OCI-M2 (cell line): ENCODE measurements around the gene SDK1.
"Not testable (repeated sequence)": the region's sequence is repeated elsewhere in the genome, so short reads cannot be mapped to it uniquely, and the experiment has no call there.

Experiments
- DNase-seq: peaks from one replicate; lab custom pipeline; 2025; ENCODE audit not compliant: unreplicated experiment; lab: John Stamatoyannopoulos, UW

The SDK1 gene

GRCh38 chr7:3721422-3721821, 420.4 kb downstream of the SDK1 start:
- DNase-seq = no peak

DNA sequence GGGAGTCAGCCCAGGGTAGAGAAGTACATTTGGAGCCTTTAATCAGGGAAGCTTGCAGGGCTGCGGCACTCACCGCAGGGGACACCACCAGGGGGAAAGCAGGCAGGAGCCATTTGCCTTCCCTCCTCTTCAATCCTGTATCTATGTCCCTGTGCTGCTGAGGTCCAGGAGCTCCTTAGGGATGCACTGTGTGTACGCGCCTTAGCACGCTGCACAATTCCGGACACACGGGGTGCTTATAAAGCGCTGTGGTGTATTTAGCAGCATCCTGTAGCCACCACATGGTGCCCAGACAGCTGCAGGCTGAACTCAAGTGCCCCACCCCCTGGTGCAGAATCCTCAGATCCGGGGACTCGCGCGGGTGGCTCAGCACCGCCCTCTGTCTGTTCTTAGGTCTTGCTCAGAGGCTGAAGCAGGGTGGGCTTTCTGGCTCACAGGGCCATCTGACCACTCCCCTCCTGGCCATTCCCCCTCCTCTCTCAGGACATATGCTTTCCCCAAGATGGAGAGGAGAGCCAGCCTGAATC, 421.4 kb downstream of the SDK1 start:
- DNase-seq = no peak

DNA sequence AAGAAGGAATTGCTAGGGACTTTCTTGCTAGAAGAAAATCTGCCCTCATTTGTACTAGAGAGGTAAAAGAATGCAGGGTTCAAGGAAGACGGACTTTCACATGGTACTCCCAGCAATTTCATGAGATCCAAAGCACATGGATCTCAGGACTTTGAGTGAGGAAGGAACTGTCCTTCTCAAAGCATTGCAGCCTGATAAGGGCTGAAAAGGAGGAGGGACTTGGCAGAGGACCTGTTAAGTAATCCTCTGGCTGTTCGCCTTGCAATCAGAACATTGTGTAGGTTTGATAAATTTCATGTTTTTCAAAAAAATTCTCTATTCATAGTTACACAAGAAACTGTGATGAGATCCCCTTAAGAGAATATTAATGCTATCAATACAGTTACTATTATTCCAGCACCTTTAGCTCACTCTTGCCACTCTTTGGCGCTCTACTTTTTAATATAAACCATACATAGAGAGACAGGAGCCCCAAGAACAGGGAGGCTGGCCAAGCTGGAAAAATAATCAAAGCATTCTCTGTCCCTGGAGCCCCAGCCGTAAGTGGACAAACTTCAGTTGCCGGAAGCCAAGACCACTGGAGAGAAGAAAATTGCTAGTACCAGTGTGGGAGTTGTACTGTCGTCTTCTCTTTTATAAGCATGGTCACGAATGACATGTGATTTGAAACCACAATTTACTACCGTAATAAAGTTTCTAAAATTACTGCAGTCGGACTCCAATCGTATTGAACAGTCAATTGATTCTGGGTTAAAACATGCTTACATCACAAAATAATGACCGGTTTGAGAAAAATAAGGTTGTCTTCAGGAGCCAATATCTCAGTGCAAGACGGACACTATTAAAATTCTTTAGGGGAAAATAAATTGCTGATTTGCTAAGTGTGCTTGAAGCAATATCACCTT, 424.4 kb downstream of the SDK1 start:
- no peak for DNase-seq

DNA sequence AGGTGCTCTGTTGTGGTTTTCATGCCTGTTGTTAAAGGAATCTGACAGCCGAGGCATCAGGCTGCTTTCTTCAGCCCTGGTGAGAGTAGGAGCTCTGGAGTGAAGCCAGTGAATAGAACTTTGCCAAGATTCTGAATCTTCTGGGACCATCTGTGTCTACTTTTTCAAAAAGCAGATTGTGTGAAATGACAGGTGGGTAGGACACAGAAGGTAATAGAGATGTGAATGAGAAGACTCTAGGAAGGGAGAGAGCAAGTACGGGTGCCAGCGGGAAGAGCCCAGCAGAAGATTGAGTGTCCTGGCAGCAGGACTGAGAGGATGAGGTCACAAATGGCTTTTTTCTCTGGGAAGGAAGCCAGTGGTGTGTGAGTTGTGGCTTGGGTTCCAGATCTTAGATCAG, 429.2 kb downstream of the SDK1 start:
- no peak for DNase-seq

GRCh38 chr7:3732395-3733005, 431.4 kb downstream of the SDK1 start:
- no peak for DNase-seq

DNA sequence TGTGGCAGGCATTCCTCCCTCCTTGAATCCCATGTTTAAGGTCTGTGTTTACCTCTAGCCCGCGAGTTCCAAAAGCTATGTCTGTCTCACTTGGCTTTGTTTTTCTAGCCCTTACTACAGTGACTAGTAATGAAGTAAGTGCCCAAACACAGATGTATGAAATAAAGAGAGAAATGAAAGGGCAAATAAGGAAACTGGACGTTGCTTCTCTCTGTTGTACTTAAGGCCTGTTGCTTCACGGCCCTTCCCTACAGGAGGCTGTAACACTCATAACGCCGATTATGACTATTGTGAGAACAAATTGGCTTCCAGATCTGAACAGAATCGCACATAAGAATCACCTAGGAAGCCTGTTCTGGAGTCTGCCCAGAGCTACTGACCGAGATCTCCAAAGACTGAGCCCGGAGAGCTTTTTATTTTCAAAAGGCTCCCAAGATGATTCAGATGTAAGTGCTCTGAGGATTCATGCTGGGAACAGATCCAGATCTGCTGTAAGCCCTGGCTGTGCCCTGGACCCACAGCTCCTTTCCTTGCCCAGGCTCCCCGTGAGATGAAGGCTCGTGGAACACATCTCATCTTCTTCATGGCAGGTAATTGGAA, 432.6 kb downstream of the SDK1 start:
- DNase-seq = no peak

GRCh38 chr7:3738964-3739363, 437.9 kb downstream of the SDK1 start:
- no peak for DNase-seq

GRCh38 chr7:3739983-3740382, 438.9 kb downstream of the SDK1 start:
- DNase-seq = no peak

DNA sequence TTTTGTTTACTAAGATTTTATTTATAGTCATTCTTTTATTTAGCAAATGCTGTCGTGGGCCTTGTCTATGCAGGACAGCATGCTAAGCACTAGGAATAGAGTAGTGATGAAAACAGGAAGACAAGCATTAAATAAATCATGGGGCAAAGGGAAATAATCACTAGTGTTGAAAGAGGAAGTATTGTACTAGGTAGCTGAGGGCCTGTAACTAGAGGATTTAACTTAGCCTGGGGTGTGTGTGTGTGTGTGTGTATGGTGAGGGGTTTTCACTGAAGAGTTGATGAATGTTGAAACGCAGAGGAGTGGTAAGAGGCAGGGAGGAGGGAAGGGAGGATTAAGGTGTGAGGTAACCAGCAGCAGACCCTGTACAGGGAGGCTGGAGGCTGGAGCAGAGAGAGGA, 446.4 kb downstream of the SDK1 start:
- DNase-seq = no peak

DNA sequence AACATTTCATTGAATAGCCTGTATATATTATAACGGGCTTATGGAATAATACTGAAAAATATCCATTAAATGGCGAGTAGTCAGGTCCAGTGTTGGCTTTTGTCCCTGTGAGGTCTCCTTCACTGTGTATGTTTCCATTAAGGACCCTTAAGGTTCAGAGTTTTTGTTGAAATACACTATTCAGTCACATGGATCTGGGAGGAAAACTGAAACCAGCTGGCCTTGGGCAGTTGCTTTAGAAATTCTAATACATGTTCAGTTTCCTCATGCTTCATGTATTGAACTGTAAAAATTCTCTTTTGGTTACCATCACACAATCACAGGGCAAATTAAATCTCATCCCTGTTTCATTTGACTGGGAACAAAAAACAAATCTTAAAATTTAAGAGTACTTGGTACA, 447.3 kb downstream of the SDK1 start:
- DNase-seq = no peak

- no peak for DNase-seq
Observed at GRCh38 chr7:3753868-3754267, 452.8 kb downstream of the SDK1 start.

DNA sequence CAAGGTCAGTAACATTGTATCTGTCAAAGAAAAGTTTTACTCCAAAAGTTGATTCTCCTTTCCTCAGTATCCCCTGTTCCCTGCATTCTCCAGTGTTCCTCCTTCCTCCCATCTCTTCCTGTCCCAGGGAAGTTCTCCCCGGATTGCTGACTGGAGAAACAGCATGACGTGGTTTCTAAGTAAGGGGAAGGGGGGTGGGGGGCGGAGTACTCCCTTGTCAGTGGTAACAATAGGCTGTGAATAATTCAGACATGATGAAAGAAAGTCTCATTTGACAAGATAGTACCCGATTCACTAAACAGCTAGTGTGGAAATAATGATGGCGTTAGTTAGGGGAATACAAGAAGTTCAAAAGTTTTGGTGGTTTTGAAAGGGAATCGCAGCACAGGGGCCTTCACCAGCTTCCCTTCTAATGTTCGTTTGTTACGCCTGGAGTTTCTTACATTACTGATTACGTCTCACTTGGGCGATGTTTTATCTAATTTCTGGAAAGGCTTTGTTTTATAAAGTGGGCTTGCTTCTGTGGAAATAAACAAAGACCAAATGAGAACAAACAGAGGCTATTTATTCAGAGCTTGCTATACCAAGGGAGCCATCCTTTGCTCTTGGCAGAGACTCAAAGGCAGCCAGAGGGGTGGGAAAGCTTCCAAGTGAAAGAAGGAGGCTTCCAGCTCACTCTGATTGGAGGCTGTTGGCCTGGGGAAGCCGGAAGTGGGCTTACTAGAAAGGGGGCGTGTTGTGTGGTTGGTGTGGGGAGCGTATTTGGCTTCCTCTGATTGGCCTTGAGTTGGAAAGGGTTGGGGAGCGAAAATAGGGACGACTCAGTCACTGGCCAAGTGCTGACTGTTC, 453.7 kb downstream of the SDK1 start:
- no peak for DNase-seq

- not testable (repeated sequence) for DNase-seq
Observed at GRCh38 chr7:3755778-3756453, 454.9 kb downstream of the SDK1 start.

DNA sequence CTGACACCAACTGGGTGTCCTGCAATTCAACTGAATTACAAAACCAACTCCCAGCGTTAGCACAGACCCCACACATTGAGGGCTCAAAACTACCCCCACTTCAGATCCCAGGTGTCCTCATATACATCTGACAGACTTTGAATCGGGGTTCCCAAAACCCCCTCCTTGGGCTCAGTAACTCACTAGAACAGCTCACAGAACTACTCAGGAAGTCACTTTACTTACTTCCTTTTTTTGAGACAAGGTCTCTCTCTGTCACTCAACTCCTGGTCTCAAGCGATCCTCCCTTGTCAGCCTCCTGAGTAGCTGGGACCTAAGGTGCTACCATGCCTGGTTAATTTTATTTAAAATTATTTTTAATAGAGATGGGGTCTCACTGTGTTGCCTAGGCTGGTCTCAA, 456.0 kb downstream of the SDK1 start:
- DNase-seq = no peak

- no peak for DNase-seq
Observed at GRCh38 chr7:3760651-3761050, 459.6 kb downstream of the SDK1 start.

- no peak for DNase-seq
Observed at GRCh38 chr7:3762146-3762831, 461.2 kb downstream of the SDK1 start.

DNA sequence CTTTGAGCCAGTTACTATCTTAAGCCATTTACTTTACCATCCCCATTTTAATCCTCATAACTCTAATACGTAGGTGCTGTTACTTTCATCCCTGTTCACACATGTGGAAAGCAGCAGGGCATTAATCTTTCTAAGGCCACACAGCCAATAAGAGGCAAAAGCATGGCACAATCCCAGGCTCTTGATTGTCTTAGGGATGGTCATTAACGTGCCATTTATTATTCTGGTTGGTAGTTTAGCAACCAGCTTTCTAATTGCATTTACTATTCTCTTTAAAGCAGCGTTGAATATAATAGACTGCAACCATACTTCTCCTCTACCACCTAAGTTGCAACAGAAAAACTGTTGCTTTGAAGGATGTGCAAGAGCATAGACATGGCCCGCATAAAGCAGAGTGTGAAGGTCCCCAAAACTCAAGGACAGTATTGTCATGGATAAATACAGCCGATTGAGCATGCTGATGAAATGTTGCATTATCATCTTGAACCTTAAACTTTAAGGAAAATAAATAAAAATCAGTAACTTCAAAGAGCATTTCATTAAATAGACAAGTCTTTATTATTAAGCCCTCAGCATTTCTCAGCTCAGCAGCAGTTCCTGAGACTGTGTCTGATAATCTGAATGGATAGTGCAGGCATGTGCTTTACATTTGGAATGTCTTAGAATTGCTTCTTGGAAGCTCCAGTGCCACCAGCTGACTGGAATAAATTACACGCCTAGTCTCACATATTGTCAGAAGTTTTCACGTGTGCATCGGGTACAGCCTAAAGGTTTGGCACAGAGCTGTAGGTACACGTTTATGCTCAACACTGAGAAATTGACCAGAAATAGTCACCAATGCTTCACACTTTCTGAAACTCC, 467.1 kb downstream of the SDK1 start:
- DNase-seq = no peak

DNA sequence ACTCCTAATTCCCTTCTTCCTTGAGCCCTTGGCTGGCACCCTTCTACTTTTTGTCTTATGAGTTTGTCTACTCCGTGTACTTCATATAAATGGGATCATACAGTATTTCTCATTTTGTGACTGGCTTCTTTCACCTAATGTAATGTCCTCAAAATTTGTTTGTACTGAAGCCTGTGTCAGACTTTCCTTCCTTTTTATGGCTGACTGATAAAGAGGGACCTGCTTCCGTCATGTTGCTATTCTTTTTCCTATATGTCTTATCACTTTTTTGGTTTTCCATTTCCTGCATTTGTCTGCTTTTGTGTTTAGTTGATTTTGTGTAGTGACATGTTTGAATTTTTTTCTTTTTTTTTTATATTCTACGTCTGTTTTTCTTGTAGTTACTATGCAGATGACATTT, 470.9 kb downstream of the SDK1 start:
- DNase-seq = no peak

DNA sequence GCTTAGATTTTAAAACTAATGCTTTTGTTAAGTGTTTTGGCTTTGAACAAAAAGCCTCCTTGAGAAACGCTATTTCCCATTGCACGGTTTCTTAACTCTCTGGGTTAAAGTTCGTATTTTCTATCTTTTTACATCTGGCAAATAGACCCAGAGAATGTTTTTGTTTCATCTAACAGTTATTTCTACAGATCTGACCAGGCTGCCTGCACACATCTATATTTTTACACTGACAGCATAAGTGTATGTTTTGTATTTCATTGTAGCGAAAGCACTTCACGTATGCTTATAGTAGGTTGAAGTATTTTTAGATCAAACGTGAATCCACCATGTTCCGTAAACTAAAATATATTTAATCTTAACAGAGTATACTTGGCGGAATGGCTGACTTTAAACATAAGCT, 477.3 kb downstream of the SDK1 start:
- DNase-seq = no peak
